ENCODE measurements around the gene KLHL1. TPM values are rescaled to one million over a fixed set of nuclear protein-coding genes. Genes with fewer than 3 reads are reported as not detected.

KLHL1 gene
- total RNA-seq, 1 experiment from 2014 or later: not detected

DNA sequence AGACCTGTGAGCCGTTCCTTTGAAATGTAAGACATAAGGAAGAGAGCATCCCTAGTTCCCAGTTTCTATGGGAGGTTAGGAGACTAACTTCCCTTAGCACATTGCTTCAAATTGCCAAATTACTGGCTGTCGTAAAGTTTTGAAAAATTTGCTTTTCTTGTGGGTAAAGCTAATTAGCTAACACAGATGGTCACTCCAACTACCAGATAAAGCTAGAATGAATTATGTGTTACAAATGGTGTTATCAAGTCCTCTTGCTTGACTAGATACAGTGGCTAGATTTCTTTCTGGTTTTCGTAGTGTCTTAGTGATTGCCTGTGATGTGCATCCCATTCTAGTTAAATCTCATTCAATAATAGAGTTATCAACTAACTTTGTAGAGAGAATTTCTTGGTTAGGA lies 417.3 kb downstream of the KLHL1 start:
- no peak for DNase-seq (ENCODE audit: low read depth)

GRCh38 chr13:69683921-69684686 lies 424.1 kb downstream of the KLHL1 start:
- DNase-seq (ENCODE audit: low read depth): no peak

GRCh38 chr13:69681722-69682121 lies 426.5 kb downstream of the KLHL1 start:
- DNase-seq (ENCODE audit: low read depth): no peak

DNA sequence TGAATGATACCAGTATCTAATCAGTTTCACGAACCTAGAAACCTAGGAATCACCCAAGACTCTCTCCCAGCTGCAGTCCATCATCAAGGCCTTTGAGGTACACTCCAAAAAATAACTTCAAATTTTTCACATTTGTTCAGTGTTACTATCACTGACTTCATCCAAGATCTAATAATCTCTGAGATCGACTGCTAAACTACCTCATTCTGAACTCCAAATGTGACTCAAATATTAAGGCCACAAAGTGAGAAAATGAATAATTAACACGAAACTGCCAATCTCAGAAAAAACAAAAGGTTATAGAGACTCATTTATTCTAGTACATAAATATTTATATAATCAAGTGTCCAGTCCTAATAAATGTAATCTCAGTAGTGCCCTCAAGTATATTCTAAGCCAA lies 430.9 kb downstream of the KLHL1 start:
- DNase-seq (ENCODE audit: low read depth): no peak

- no peak for DNase-seq (ENCODE audit: low read depth)
Observed at GRCh38 chr13:69676286-69676685, 432.0 kb downstream of the KLHL1 start.

- DNase-seq (ENCODE audit: low read depth): no peak
Observed at GRCh38 chr13:69660155-69660554, 448.1 kb downstream of the KLHL1 start.

GRCh38 chr13:69657676-69658075 lies 450.6 kb downstream of the KLHL1 start:
- DNase-seq (ENCODE audit: low read depth): no peak

- no peak for DNase-seq (ENCODE audit: low read depth)
Observed at GRCh38 chr13:69654392-69654791, 453.9 kb downstream of the KLHL1 start.

Small RNA genes lying within 50 kb of the gene (small RNA-seq; reads per million reads assigned to genes)
- not detected for gene RNY3P10

Other genes starting within 250 kb of the KLHL1 start
- gene ATXN8OS, start 626 bp downstream of the KLHL1 start, total RNA-seq (2014; rRNA removed; shearing (Covaris generic)): not detected in 2 replicates

Data from HT1080 (cell line).